ENCODE results near the gene HDDC3. TPM values are rescaled to one million over a fixed set of nuclear protein-coding genes. Genes with fewer than 3 reads are reported as not detected.
"Not testable (repeated sequence)": the region's sequence is repeated elsewhere in the genome, so short reads cannot be mapped to it uniquely, and the experiment has no call there.

The HDDC3 gene
- total RNA-seq, 6 experiments from 2014 or later: 8.8 to 17.6 (median 11.5) TPM

DNA sequence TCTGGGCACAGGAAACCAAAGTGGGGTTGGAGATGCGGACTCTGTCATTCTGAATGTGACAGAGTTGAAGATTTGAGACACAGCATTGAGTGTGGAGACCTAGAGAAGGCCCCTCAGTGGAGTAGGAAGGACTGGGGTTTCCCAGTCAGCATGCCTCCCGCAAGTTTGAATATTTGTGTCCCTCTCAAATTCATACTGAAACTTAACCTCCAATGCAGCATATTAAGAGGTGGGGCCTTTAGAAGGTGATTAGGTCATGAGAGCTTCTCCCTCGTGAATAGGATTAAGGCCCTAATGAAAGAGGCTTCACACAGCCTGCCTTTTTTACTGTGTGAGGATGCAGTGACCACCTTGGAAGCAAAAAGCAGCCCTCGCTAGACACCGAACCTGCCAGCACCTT, 8.0 kb downstream of the HDDC3 start:
- DNase-seq: no peak
- ATAC-seq: no peak
- peaks cover 0 to 9% (median 0%) of the 10 kb centered on the region in 4 donors for H3K4me1 ChIP-seq
- 71% methylated on average over 4 of the region's 5 CpGs for WGBS (ENCODE audit: insufficient coverage, low coverage, low lambda C conversion rate, missing lambda C conversion rate)
- no peak overlapping the region for H3K27ac ChIP-seq
- H3K36me3 ChIP-seq: peaks cover 0 to 20% (median 12%) of the 10 kb centered on the region in 4 donors
- TF ChIP-seq, protein P1, sequence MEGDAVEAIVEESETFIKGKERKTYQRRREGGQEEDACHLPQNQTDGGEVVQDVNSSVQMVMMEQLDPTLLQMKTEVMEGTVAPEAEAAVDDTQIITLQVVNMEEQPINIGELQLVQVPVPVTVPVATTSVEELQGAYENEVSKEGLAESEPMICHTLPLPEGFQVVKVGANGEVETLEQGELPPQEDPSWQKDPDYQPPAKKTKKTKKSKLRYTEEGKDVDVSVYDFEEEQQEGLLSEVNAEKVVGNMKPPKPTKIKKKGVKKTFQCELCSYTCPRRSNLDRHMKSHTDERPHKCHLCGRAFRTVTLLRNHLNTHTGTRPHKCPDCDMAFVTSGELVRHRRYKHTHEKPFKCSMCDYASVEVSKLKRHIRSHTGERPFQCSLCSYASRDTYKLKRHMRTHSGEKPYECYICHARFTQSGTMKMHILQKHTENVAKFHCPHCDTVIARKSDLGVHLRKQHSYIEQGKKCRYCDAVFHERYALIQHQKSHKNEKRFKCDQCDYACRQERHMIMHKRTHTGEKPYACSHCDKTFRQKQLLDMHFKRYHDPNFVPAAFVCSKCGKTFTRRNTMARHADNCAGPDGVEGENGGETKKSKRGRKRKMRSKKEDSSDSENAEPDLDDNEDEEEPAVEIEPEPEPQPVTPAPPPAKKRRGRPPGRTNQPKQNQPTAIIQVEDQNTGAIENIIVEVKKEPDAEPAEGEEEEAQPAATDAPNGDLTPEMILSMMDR (IDR thresholded peaks at IDR 0.05): no peak
- TF ChIP-seq POLR2A (IDR thresholded peaks at IDR 0.05): no peak
- no peaks in the 10 kb centered on the region for H3K9me3 ChIP-seq
- no peak overlapping the region for H3K4me3 ChIP-seq
- no peaks in the 10 kb centered on the region for H3K27me3 ChIP-seq
- intact Hi-C loops (cut with DNase I): no loop called here

DNA sequence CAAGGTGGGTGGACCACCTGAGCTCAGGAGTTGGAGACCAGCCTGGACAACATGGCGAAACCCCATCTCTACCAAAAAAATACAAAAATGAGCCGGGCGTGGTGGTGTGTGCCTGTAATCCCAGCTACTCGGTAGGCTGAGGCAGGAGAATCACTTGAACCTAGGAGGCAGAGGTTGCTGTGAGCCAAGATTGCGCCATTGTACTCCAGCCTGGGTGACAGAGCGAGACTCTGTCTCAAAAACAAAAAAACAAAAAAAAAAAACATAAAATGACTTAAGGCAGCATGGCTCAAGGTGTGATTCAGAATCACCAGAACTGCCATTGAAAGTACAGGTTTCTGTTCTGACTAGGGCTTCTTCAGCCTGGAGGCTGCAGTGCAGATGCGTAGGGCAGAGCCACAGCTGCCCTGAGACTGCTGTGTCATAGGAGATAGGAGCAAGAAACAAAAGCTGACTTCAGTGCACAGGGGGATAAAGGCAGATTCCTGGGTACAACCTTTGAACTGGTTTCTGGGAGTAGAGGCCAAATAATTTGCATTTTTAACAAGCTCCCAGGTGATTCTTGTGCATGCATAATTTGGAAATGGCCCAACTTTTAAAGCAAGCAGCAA, 9.5 kb downstream of the HDDC3 start:
- H3K4me3 ChIP-seq; H3K4me1 ChIP-seq; intact Hi-C loops (cut with DNase I); H3K27me3 ChIP-seq; H3K27ac ChIP-seq; H3K9me3 ChIP-seq: not testable (repeated sequence)
- peak in 3 of 4 donors; percentile 23 to 39 (median 27) for ATAC-seq
- DNase-seq: peak in 1 of 3 donors; percentile 16
- 93% methylated on average over 4 of the region's 7 CpGs for WGBS (ENCODE audit: insufficient coverage, low coverage, low lambda C conversion rate, missing lambda C conversion rate)
- peaks cover 3 to 36% (median 25%) of the 10 kb centered on the region in 4 donors for H3K36me3 ChIP-seq

DNA sequence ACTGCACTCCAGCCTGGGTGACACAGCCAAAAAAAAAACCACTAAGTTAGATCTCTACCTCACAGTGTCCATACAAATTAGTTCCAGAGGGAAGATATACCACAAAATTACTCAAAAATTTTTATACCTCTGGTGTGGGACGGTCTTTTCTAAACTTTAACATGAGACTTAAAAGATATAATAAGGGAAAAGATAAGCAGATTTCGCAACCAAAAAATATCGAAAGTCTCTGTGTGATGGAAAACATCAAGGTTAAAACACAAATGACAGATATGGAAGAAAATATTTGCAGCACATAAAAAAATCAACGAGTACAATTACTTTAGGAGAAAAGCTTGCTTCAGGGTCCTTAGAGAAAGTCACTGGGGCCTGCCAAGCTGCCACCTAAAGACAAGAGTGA, 10.5 kb downstream of the HDDC3 start:
- TF ChIP-seq, protein P1 (IDR thresholded peaks at IDR 0.05): no peak
- TF ChIP-seq POLR2A (IDR thresholded peaks at IDR 0.05): no peak
- no peak overlapping the region for H3K27ac ChIP-seq
- ATAC-seq (no peak), DNase-seq (no peak)
- no peaks in the 10 kb centered on the region for H3K9me3 ChIP-seq
- H3K4me3 ChIP-seq: no peak overlapping the region
- H3K27me3 ChIP-seq: no peaks in the 10 kb centered on the region
- peaks cover 8 to 45% (median 27%) of the 10 kb centered on the region in 4 donors for H3K36me3 ChIP-seq
- intact Hi-C loops (cut with DNase I): no loop called here
- H3K4me1 ChIP-seq: no peaks in the 10 kb centered on the region
- 72% methylated on average over 4 of the region's 4 CpGs for WGBS (ENCODE audit: insufficient coverage, low coverage, low lambda C conversion rate, missing lambda C conversion rate)

DNA sequence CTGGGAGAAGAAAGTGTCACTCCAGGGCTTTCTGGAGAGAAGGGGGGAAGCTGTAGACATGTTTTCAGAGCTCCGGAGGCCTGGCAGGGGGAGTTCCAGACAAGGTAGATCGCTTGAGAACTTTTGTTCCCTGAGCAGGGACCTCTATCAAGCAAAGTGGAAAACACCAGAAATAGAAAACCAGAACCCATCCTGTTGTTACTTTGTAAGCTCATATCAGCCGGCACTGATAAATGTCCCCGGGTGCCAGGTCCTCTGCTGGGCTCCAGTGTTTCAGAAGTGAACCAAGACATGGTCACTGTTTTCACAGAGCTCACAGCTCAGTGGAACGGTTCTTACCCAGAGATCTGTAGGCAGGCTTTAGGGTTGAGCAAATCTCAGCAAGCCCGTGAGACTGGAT, 13.5 kb downstream of the HDDC3 start:
- 88% methylated on average over 3 of the region's 6 CpGs for WGBS (ENCODE audit: insufficient coverage, low coverage, low lambda C conversion rate, missing lambda C conversion rate)
- no peak for TF ChIP-seq POLR2A (IDR thresholded peaks at IDR 0.05)
- TF ChIP-seq, protein P1 (IDR thresholded peaks at IDR 0.05): no peak
- Histone ChIP-seq H3K4me1 (peaks cover 0 to 18% (median 0%) of the 10 kb centered on the region in 4 donors), H3K36me3 (peaks cover 8 to 60% (median 35%) of the 10 kb centered on the region in 4 donors), H3K27me3 (no peaks in the 10 kb centered on the region), H3K4me3 (no peak overlapping the region), H3K27ac (no peak overlapping the region), H3K9me3 (no peaks in the 10 kb centered on the region)
- no peak for ATAC-seq
- DNase-seq: no peak
- intact Hi-C loops (cut with DNase I): loop anchor here in 1 of 2 donors (10.0 kb wide), 1 partner anchor 274 kb away; no protein-coding TSS in a partner anchor

DNA sequence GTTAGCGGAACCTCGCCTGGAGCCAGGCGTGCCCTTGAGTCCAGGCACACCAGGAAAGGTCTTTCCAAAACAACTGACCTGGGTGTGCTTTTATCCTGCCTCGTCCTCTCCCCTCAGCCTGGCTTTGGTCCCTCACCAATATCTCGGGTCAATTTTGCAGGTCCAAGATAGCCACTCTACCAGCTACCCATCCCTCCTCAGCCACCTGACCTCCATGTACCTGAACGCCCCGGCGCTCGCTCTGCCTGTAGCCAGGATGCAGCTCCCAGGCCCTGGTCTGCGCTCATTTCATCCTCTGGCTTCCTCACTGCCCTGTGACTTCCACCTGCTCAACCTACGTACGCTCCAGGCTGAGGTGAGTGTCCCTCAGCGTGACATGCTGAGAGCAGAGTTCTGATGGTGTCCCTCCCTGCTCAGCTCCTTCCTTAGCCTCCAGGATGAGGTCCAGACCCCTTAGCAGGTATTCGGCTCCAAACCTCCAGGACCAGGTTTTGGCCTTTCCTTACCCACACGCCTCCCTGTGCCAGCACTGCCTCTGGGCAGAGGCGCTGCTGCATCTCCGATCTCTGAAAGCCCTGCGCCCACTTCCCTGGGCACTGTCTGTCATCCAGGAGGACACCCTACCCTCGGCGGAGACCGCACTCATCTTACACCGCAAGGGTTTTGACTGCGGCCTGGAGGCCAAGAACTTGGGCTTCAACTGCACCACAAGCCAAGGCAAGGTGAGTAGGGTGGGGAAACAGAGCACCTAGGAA, 14.1 kb downstream of the HDDC3 start:
- no peak for TF ChIP-seq POLR2A (IDR thresholded peaks at IDR 0.05)
- TF ChIP-seq, protein P1 (IDR thresholded peaks at IDR 0.05): no peak
- Histone ChIP-seq H3K27ac (no peak overlapping the region), H3K27me3 (no peaks in the 10 kb centered on the region), H3K36me3 (peaks cover 8 to 66% (median 40%) of the 10 kb centered on the region in 4 donors), H3K9me3 (no peaks in the 10 kb centered on the region), H3K4me1 (peaks cover 0 to 18% (median 0%) of the 10 kb centered on the region in 4 donors), H3K4me3 (no peak overlapping the region)
- 93% methylated on average over 18 of the region's 23 CpGs for WGBS (ENCODE audit: insufficient coverage, low coverage, low lambda C conversion rate, missing lambda C conversion rate)
- intact Hi-C loops (cut with DNase I): loop anchor here in 1 of 2 donors (10.0 kb wide), 1 partner anchor 273 kb away; no protein-coding TSS in a partner anchor
- no peak for ATAC-seq
- peak in 1 of 3 donors; percentile 37 for DNase-seq

Measured in right lobe of liver (tissue), 6 donors.